ENCODE data around the gene ABI1.

The ABI1 gene

GRCh38 chr10:26723016-26723415 lies 137.7 kb downstream of the ABI1 start:
- in situ Hi-C loops (cut with HindIII; ENCODE audit: low sequenced_read_pairs): no loop called here
- TF ChIP-seq CTCF (IDR thresholded peaks at IDR 0.05; ENCODE audit: low read depth, low read length): no peak
- DNase-seq (ENCODE audit: low read depth, low spot score): no peak
- H3K4me3 ChIP-seq (ENCODE audit: low read depth, low read length): no peak overlapping the region

GRCh38 chr10:26721561-26721960 lies 139.2 kb downstream of the ABI1 start:
- TF ChIP-seq CTCF (IDR thresholded peaks at IDR 0.05; ENCODE audit: low read depth, low read length): no peak
- in situ Hi-C loops (cut with HindIII; ENCODE audit: low sequenced_read_pairs): no loop called here
- no peak overlapping the region for H3K4me3 ChIP-seq (ENCODE audit: low read depth, low read length)
- no peak for DNase-seq (ENCODE audit: low read depth, low spot score)

GRCh38 chr10:26717476-26717875 lies 143.3 kb downstream of the ABI1 start:
- DNase-seq (ENCODE audit: low read depth, low spot score): no peak
- no peak for TF ChIP-seq CTCF (IDR thresholded peaks at IDR 0.05; ENCODE audit: low read depth, low read length)
- H3K4me3 ChIP-seq (ENCODE audit: low read depth, low read length): no peak overlapping the region
- in situ Hi-C loops (cut with HindIII; ENCODE audit: low sequenced_read_pairs): no loop called here

- DNase-seq (ENCODE audit: low read depth, low spot score): no peak
- no peak for TF ChIP-seq CTCF (IDR thresholded peaks at IDR 0.05; ENCODE audit: low read depth, low read length)
- no peak overlapping the region for H3K4me3 ChIP-seq (ENCODE audit: low read depth, low read length)
- in situ Hi-C loops (cut with HindIII; ENCODE audit: low sequenced_read_pairs): no loop called here
These were observed 145.6 kb downstream of the ABI1 start for GRCh38 chr10:26715137-26715487.

- no peak for TF ChIP-seq CTCF (IDR thresholded peaks at IDR 0.05; ENCODE audit: low read depth, low read length)
- H3K4me3 ChIP-seq (ENCODE audit: low read depth, low read length): no peak overlapping the region
- DNase-seq (ENCODE audit: low read depth, low spot score): no peak
- in situ Hi-C loops (cut with HindIII; ENCODE audit: low sequenced_read_pairs): no loop called here
These were observed 146.2 kb downstream of the ABI1 start for GRCh38 chr10:26714415-26715136.

- no peak for TF ChIP-seq CTCF (IDR thresholded peaks at IDR 0.05; ENCODE audit: low read depth, low read length)
- H3K4me3 ChIP-seq (ENCODE audit: low read depth, low read length): no peak overlapping the region
- no peak for DNase-seq (ENCODE audit: low read depth, low spot score)
- in situ Hi-C loops (cut with HindIII; ENCODE audit: low sequenced_read_pairs): no loop called here
These were observed 149.4 kb downstream of the ABI1 start for GRCh38 chr10:26711324-26711723.

All from astrocyte of the spinal cord (primary cell).